DND-41 (cell line): ENCODE data around the gene PLCB4.

Experiments
- ATAC-seq: fragments of 200-7000 bp; cut with Tn5 transposase; 3 replicates; pipeline ENCODE4 v1.9.1; 2021; ENCODE audit warnings: low read depth; ENCODE audit not compliant: insufficient read depth
- DNase-seq: peaks from one replicate; pipeline ENCODE4 v3.0.0-alpha.2; 2020
- H2AFZ ChIP-seq: 2 replicates; pipeline ENCODE4 v1.6.0; 2012; ENCODE audit warnings: low read depth, low read length
- H3K27ac ChIP-seq: 2 replicates; pipeline ENCODE4 v1.5.1; 2012; ENCODE audit warnings: low read length, inconsistent platforms
- H3K27me3 ChIP-seq: fragments of 200-600 bp; sonication (generic); 2 replicates; pipeline ENCODE4 v1.6.0; 2012; ENCODE audit warnings: low read length, mild to moderate bottlenecking, inconsistent platforms; ENCODE audit not compliant: insufficient read depth, poor library complexity
- H3K36me3 ChIP-seq: 2 replicates; pipeline ENCODE4 v1.5.1; 2012; ENCODE audit warnings: low read length, inconsistent platforms; ENCODE audit not compliant: insufficient read depth
- H3K4me1 ChIP-seq: 2 replicates; pipeline ENCODE4 v1.5.1; 2012; ENCODE audit warnings: mild to moderate bottlenecking, low read length; ENCODE audit not compliant: insufficient read depth
- H3K4me2 ChIP-seq: 2 replicates; pipeline ENCODE4 v1.6.0; 2012; ENCODE audit warnings: mild to moderate bottlenecking, moderate library complexity, low read length, inconsistent platforms; ENCODE audit not compliant: insufficient read depth
- H3K4me3 ChIP-seq, 2 experiments: fragments of 200-600 bp in 1 of 2; shearing (Covaris generic) in 1 of 2; 2 replicates each; pipeline ENCODE4 v1.5.1; 2012 to 2016; ENCODE audit warnings: inconsistent platforms in 2 of 2, low read length in 2 of 2, mild to moderate bottlenecking in 2 of 2, low read depth in 1 of 2, moderate library complexity in 1 of 2
- H3K79me2 ChIP-seq: 2 replicates; pipeline ENCODE4 v1.6.0; 2012; ENCODE audit warnings: low read length, inconsistent platforms; ENCODE audit not compliant: insufficient read depth
- H3K9ac ChIP-seq: 2 replicates; pipeline ENCODE4 v1.6.0; 2012; ENCODE audit warnings: low read depth, mild to moderate bottlenecking, inconsistent platforms, low read length, moderate library complexity
- H3K9me3 ChIP-seq: 2 replicates; pipeline ENCODE4 v1.5.1; 2012; ENCODE audit warnings: low read length, moderate library complexity, mild to moderate bottlenecking, inconsistent platforms; ENCODE audit not compliant: insufficient read depth, severe bottlenecking
- H4K20me1 ChIP-seq: 2 replicates; pipeline ENCODE4 v1.6.0; 2012; ENCODE audit warnings: low read length; ENCODE audit not compliant: insufficient read depth
- EZH2 ChIP-seq: IDR thresholded peaks from 3 replicates; pipeline ENCODE4 v1.6.1; 2012; ENCODE audit warnings: borderline replicate concordance, low read depth, mild to moderate bottlenecking, moderate library complexity, low read length, inconsistent platforms; ENCODE audit not compliant: severe bottlenecking
- TF ChIP-seq, protein P1 (sequence below): IDR thresholded peaks from 2 replicates; pipeline ENCODE4 v1.5.1; 2012; ENCODE audit warnings: borderline replicate concordance, low read length, moderate library complexity, mild to moderate bottlenecking; ENCODE audit not compliant: poor library complexity, severe bottlenecking; ENCODE audit errors: extremely low read depth

PLCB4 gene

DNA sequence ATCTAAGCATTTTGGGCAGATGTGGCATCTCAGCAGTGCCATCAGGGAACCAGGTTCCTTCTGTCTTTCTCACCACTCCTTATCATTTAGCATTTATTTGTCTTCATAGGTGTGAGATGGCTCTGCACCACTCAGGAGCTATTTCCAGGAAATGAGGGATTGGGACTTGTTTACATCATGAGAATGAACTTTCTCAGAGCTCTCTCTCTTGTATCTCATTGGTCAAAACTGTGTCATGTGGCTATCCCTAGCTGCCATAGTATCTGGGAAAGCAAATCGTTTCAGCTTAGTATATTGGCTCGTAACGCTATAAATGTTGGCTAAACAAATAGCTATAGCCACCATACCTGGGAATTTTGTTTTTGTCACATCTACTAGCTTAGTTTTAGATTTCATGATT lies 23.8 kb downstream of the PLCB4 start:
- Histone ChIP-seq H3K27ac (no peak overlapping the region), H4K20me1 (no peaks in the 10 kb centered on the region), H3K9me3 (no peaks in the 10 kb centered on the region), H3K4me3 (no peak overlapping the region), H3K27me3 (no peaks in the 10 kb centered on the region), H3K9ac (no peak overlapping the region), H3K36me3 (no peaks in the 10 kb centered on the region), H2AFZ (no peak overlapping the region), H3K4me2 (no peak overlapping the region), H3K4me1 (peaks cover 9% of the 10 kb centered on the region; the same call in 1 of the 2 replicates), H3K79me2 (no peaks in the 10 kb centered on the region)
- TF ChIP-seq, protein P1, sequence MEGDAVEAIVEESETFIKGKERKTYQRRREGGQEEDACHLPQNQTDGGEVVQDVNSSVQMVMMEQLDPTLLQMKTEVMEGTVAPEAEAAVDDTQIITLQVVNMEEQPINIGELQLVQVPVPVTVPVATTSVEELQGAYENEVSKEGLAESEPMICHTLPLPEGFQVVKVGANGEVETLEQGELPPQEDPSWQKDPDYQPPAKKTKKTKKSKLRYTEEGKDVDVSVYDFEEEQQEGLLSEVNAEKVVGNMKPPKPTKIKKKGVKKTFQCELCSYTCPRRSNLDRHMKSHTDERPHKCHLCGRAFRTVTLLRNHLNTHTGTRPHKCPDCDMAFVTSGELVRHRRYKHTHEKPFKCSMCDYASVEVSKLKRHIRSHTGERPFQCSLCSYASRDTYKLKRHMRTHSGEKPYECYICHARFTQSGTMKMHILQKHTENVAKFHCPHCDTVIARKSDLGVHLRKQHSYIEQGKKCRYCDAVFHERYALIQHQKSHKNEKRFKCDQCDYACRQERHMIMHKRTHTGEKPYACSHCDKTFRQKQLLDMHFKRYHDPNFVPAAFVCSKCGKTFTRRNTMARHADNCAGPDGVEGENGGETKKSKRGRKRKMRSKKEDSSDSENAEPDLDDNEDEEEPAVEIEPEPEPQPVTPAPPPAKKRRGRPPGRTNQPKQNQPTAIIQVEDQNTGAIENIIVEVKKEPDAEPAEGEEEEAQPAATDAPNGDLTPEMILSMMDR = no peak
- TF ChIP-seq EZH2 = no peak
- ATAC-seq = no peak
- no peak for DNase-seq

GRCh38 chr20:9093218-9093957 lies 24.5 kb downstream of the PLCB4 start:
- Histone ChIP-seq H2AFZ (no peak overlapping the region), H3K36me3 (no peaks in the 10 kb centered on the region), H3K79me2 (no peaks in the 10 kb centered on the region), H4K20me1 (no peaks in the 10 kb centered on the region), H3K4me1 (peaks cover 9% of the 10 kb centered on the region; the same call in 1 of the 2 replicates), H3K4me2 (no peak overlapping the region), H3K4me3 (no peak overlapping the region), H3K27ac (no peak overlapping the region), H3K27me3 (no peaks in the 10 kb centered on the region), H3K9me3 (no peaks in the 10 kb centered on the region), H3K9ac (no peak overlapping the region)
- TF ChIP-seq, protein P1 = no peak
- no peak for TF ChIP-seq EZH2
- DNase-seq (no peak), ATAC-seq (no peak)

DNA sequence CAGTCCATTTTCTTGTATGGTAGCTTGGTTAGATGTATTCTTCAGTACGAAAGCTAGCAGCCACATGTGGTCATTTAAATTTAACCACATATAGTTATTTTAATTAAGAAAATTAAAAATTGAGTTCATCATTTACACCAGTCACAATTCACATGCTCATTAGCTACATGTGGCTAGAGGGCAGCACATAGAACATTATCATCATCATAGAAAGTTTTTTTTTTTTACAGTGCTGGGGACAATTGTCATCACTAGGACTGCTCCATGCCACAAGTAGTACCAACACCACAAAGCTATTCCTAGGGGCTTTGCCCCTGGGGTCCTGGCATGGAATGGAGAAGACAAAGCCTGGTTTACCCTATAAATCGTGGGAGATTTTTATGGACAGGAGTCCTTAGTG lies 30.5 kb downstream of the PLCB4 start:
- no peak for TF ChIP-seq EZH2
- TF ChIP-seq, protein P1 = no peak
- Histone ChIP-seq H3K4me3 (no peak overlapping the region), H3K9me3 (no peaks in the 10 kb centered on the region), H3K36me3 (no peaks in the 10 kb centered on the region), H3K4me2 (no peak overlapping the region), H4K20me1 (no peaks in the 10 kb centered on the region), H3K9ac (no peak overlapping the region), H3K27ac (no peak overlapping the region), H3K79me2 (no peaks in the 10 kb centered on the region), H3K4me1 (no peaks in the 10 kb centered on the region), H3K27me3 (no peaks in the 10 kb centered on the region), H2AFZ (no peak overlapping the region)
- DNase-seq (no peak), ATAC-seq (no peak)
